ENCODE data around the gene KIF26B.

The KIF26B gene

GRCh38 chr1:245687636-245688535 is 533.1 kb downstream of the KIF26B start:
- no peak for DNase-seq (ENCODE audit: insufficient read length, low spot score)
- FAIRE-seq = no peak
- TF ChIP-seq PAX5 (IDR thresholded peaks at IDR 0.05; ENCODE audit: insufficient read depth, low read length, severe bottlenecking) = no peak
- TF ChIP-seq POU2F2 (IDR thresholded peaks at IDR 0.05; ENCODE audit: low read depth, low read length) = no peak
- no peak for TF ChIP-seq TAF1 (IDR thresholded peaks at IDR 0.05; ENCODE audit: low read depth, low read length)
- TF ChIP-seq POLR2A (IDR thresholded peaks at IDR 0.05; ENCODE audit: low read depth, low read length) = no peak
- no peak for TF ChIP-seq POLR2AphosphoS5 (IDR thresholded peaks at IDR 0.05; ENCODE audit: low read depth, low read length)
- no peak for TF ChIP-seq SPI1 (IDR thresholded peaks at IDR 0.05; ENCODE audit: low read depth, low read length)

- FAIRE-seq = no peak
- no peak for TF ChIP-seq SPI1 (IDR thresholded peaks at IDR 0.05; ENCODE audit: low read depth, low read length)
- no peak for TF ChIP-seq POLR2A (IDR thresholded peaks at IDR 0.05; ENCODE audit: low read depth, low read length)
- TF ChIP-seq TAF1 (IDR thresholded peaks at IDR 0.05; ENCODE audit: low read depth, low read length) = no peak
- TF ChIP-seq POLR2AphosphoS5 (IDR thresholded peaks at IDR 0.05; ENCODE audit: low read depth, low read length) = no peak
- no peak for TF ChIP-seq POU2F2 (IDR thresholded peaks at IDR 0.05; ENCODE audit: low read depth, low read length)
- no peak for TF ChIP-seq PAX5 (IDR thresholded peaks at IDR 0.05; ENCODE audit: insufficient read depth, low read length, severe bottlenecking)
- DNase-seq (ENCODE audit: insufficient read length, low spot score) = no peak
Observed at GRCh38 chr1:245688536-245689453, 534.0 kb downstream of the KIF26B start.

GRCh38 chr1:245690156-245690690 is 535.4 kb downstream of the KIF26B start:
- TF ChIP-seq SPI1 (IDR thresholded peaks at IDR 0.05; ENCODE audit: low read depth, low read length) = no peak
- TF ChIP-seq POLR2A (IDR thresholded peaks at IDR 0.05; ENCODE audit: low read depth, low read length) = no peak
- no peak for TF ChIP-seq PAX5 (IDR thresholded peaks at IDR 0.05; ENCODE audit: insufficient read depth, low read length, severe bottlenecking)
- no peak for TF ChIP-seq POLR2AphosphoS5 (IDR thresholded peaks at IDR 0.05; ENCODE audit: low read depth, low read length)
- TF ChIP-seq POU2F2 (IDR thresholded peaks at IDR 0.05; ENCODE audit: low read depth, low read length) = no peak
- TF ChIP-seq TAF1 (IDR thresholded peaks at IDR 0.05; ENCODE audit: low read depth, low read length) = no peak
- no peak for FAIRE-seq
- DNase-seq (ENCODE audit: insufficient read length, low spot score) = no peak

GRCh38 chr1:245690946-245691541 is 536.3 kb downstream of the KIF26B start:
- no peak for TF ChIP-seq PAX5 (IDR thresholded peaks at IDR 0.05; ENCODE audit: insufficient read depth, low read length, severe bottlenecking)
- no peak for TF ChIP-seq POLR2A (IDR thresholded peaks at IDR 0.05; ENCODE audit: low read depth, low read length)
- TF ChIP-seq SPI1 (IDR thresholded peaks at IDR 0.05; ENCODE audit: low read depth, low read length) = no peak
- no peak for TF ChIP-seq POLR2AphosphoS5 (IDR thresholded peaks at IDR 0.05; ENCODE audit: low read depth, low read length)
- FAIRE-seq (no peak), DNase-seq (ENCODE audit: insufficient read length, low spot score) (no peak)

GRCh38 chr1:245691897-245692296 is 537.1 kb downstream of the KIF26B start:
- TF ChIP-seq POLR2A (IDR thresholded peaks at IDR 0.05; ENCODE audit: low read depth, low read length) (no peak), TAF1 (IDR thresholded peaks at IDR 0.05; ENCODE audit: low read depth, low read length) (no peak), SPI1 (IDR thresholded peaks at IDR 0.05; ENCODE audit: low read depth, low read length) (no peak), POLR2AphosphoS5 (IDR thresholded peaks at IDR 0.05; ENCODE audit: low read depth, low read length) (no peak), PAX5 (IDR thresholded peaks at IDR 0.05; ENCODE audit: insufficient read depth, low read length, severe bottlenecking) (no peak), POU2F2 (IDR thresholded peaks at IDR 0.05; ENCODE audit: low read depth, low read length) (no peak)
- FAIRE-seq (no peak), DNase-seq (ENCODE audit: insufficient read length, low spot score) (no peak)

GRCh38 chr1:245692318-245692717 is 537.5 kb downstream of the KIF26B start:
- FAIRE-seq (no peak), DNase-seq (ENCODE audit: insufficient read length, low spot score) (no peak)
- TF ChIP-seq POU2F2 (IDR thresholded peaks at IDR 0.05; ENCODE audit: low read depth, low read length) = no peak
- no peak for TF ChIP-seq SPI1 (IDR thresholded peaks at IDR 0.05; ENCODE audit: low read depth, low read length)
- TF ChIP-seq POLR2AphosphoS5 (IDR thresholded peaks at IDR 0.05; ENCODE audit: low read depth, low read length) = no peak
- TF ChIP-seq TAF1 (IDR thresholded peaks at IDR 0.05; ENCODE audit: low read depth, low read length) = no peak
- no peak for TF ChIP-seq POLR2A (IDR thresholded peaks at IDR 0.05; ENCODE audit: low read depth, low read length)
- no peak for TF ChIP-seq PAX5 (IDR thresholded peaks at IDR 0.05; ENCODE audit: insufficient read depth, low read length, severe bottlenecking)

GRCh38 chr1:245693116-245693793 is 538.5 kb downstream of the KIF26B start:
- FAIRE-seq (no peak), DNase-seq (ENCODE audit: insufficient read length, low spot score) (no peak)
- no peak for TF ChIP-seq POU2F2 (IDR thresholded peaks at IDR 0.05; ENCODE audit: low read depth, low read length)
- TF ChIP-seq PAX5 (IDR thresholded peaks at IDR 0.05; ENCODE audit: insufficient read depth, low read length, severe bottlenecking) = no peak
- TF ChIP-seq POLR2A (IDR thresholded peaks at IDR 0.05; ENCODE audit: low read depth, low read length) = no peak
- no peak for TF ChIP-seq POLR2AphosphoS5 (IDR thresholded peaks at IDR 0.05; ENCODE audit: low read depth, low read length)
- TF ChIP-seq TAF1 (IDR thresholded peaks at IDR 0.05; ENCODE audit: low read depth, low read length) = no peak
- no peak for TF ChIP-seq SPI1 (IDR thresholded peaks at IDR 0.05; ENCODE audit: low read depth, low read length)
